H1 (cell line): ENCODE results near the gene FHL1. TPM values are rescaled to one million over a fixed set of nuclear protein-coding genes. Genes with fewer than 3 reads are reported as not detected.

Source experiments
- CTCF ChIA-PET: fragments of 300-600 bp; sonication (Branson Sonifier 250); formaldehyde crosslinking; loops from one replicate; lab custom pipeline; 2021; ENCODE audit not compliant: partially characterized antibody; lab: Charles Lee
- POLR2A ChIA-PET: fragments of 300-600 bp; sonication (Branson Sonifier 250); formaldehyde crosslinking; loops from one replicate; lab custom pipeline; 2021; ENCODE audit warnings: inconsistent platforms; ENCODE audit not compliant: partially characterized antibody; lab: Charles Lee
- DNase-seq, 2 experiments: peaks; one replicate each; pipeline versions ENCODE4 v3.0.0 to v3.0.0-alpha.2; 2010 to 2022; ENCODE audit warnings: low spot score in 2 of 2, low read depth in 1 of 2, mixed read lengths in 1 of 2
- FAIRE-seq: peaks from 2 replicates; lab custom pipeline; 2011; peaks lifted over from hg19 to GRCh38; lab: Jason Lieb, UNC
- H2AFZ ChIP-seq: 2 replicates; pipeline ENCODE4 v1.8.1; 2012; ENCODE audit warnings: low read length, inconsistent platforms
- H2AK5ac ChIP-seq: 2 replicates; pipeline ENCODE4 v1.6.1; 2013; ENCODE audit warnings: low read depth, low read length
- H2BK120ac ChIP-seq: replicated peaks from 2 replicates; pipeline ENCODE3; 2013; ENCODE audit warnings: low read depth, low read length, inconsistent platforms
- H2BK12ac ChIP-seq: 2 replicates; pipeline ENCODE4 v1.6.1; 2013; ENCODE audit warnings: low read depth, low read length
- H2BK15ac ChIP-seq: 2 replicates; pipeline ENCODE4 v1.6.1; 2013; ENCODE audit warnings: low read length
- H2BK20ac ChIP-seq: 2 replicates; pipeline ENCODE4 v1.6.1; 2013; ENCODE audit warnings: low read length
- H2BK5ac ChIP-seq: 2 replicates; pipeline ENCODE4 v1.6.1; 2013; ENCODE audit warnings: low read depth, low read length
- H3K14ac ChIP-seq: 2 replicates; pipeline ENCODE4 v1.6.1; 2013; ENCODE audit warnings: inconsistent platforms; ENCODE audit not compliant: insufficient read length
- H3K18ac ChIP-seq: 2 replicates; pipeline ENCODE4 v1.6.1; 2013; ENCODE audit warnings: low read length; ENCODE audit errors: extremely low read depth
- H3K23ac ChIP-seq: 2 replicates; pipeline ENCODE4 v1.6.1; 2013; ENCODE audit warnings: inconsistent platforms; ENCODE audit not compliant: insufficient read length
- H3K23me2 ChIP-seq: 2 replicates; pipeline ENCODE4 v1.6.1; 2013; ENCODE audit warnings: low read depth, low read length
- H3K27ac ChIP-seq: 2 replicates; pipeline ENCODE4 v1.6.1; 2011; ENCODE audit warnings: low read depth, low read length, inconsistent platforms
- H3K27me3 ChIP-seq, 4 experiments: replicated peaks in 1 of 4; 1 replicate in 1 of 4; 2 replicates in 3 of 4; pipeline versions ENCODE4 v1.6.1 to v1.8.1; 2011 to 2013; ENCODE audit warnings: low read length in 3 of 4, mild to moderate bottlenecking in 3 of 4, inconsistent platforms in 2 of 4, mixed read lengths in 2 of 4, moderate library complexity in 1 of 4; ENCODE audit not compliant: control insufficient read depth in 3 of 4, insufficient read depth in 3 of 4; ENCODE audit errors: extremely low read depth in 1 of 4
- H3K36me3 ChIP-seq, 4 experiments: 2 replicates each; pipeline versions ENCODE4 v1.6.1 to v1.8.1; 2011 to 2013; ENCODE audit warnings: mild to moderate bottlenecking in 4 of 4, low read length in 3 of 4, moderate library complexity in 2 of 4, control low read depth in 1 of 4, inconsistent platforms in 1 of 4; ENCODE audit not compliant: insufficient read depth in 4 of 4, control insufficient read depth in 2 of 4
- H3K4ac ChIP-seq: replicated peaks from 2 replicates; pipeline ENCODE3; 2013; ENCODE audit warnings: low read length, low read depth, mixed read lengths, inconsistent platforms; ENCODE audit not compliant: insufficient read length
- H3K4me1 ChIP-seq, 4 experiments: replicated peaks in 1 of 4; 1 replicate in 1 of 4; 2 replicates in 3 of 4; pipeline versions ENCODE4 v1.6.1 to v1.8.1; 2011 to 2013; ENCODE audit warnings: low read length in 3 of 4, inconsistent platforms in 2 of 4, mixed read lengths in 1 of 4; ENCODE audit not compliant: insufficient read depth in 4 of 4, control insufficient read depth in 3 of 4
- H3K4me2 ChIP-seq, 2 experiments: 2 replicates each; pipeline versions ENCODE4 v1.6.1 to v1.8.1; 2011 to 2013; ENCODE audit warnings: low read depth in 2 of 2, low read length in 2 of 2, control low read depth in 1 of 2, inconsistent platforms in 1 of 2, mild to moderate bottlenecking in 1 of 2; ENCODE audit not compliant: insufficient read depth in 1 of 2
- H3K4me3 ChIP-seq, 4 experiments: fragments of 200-600, 300-600 bp in 1 of 4; sonication (generic), shearing (Covaris generic), sonication (Bioruptor Twin) in 1 of 4; 2 replicates each; pipeline versions ENCODE4 v1.5.1 to v1.8.1; 2011 to 2016; ENCODE audit warnings: low read length in 4 of 4, low read depth in 3 of 4, control low read depth in 2 of 4, inconsistent platforms in 2 of 4, mild to moderate bottlenecking in 2 of 4, mixed read lengths in 1 of 4, moderate library complexity in 1 of 4; ENCODE audit not compliant: insufficient read depth in 2 of 4; ENCODE audit errors: extremely low read depth in 1 of 4
- H3K56ac ChIP-seq: replicated peaks from 2 replicates; pipeline ENCODE3; 2013; ENCODE audit warnings: low read depth, mild to moderate bottlenecking, mixed read lengths, low read length, inconsistent platforms; ENCODE audit not compliant: insufficient read length
- H3K79me1 ChIP-seq: 2 replicates; pipeline ENCODE4 v1.6.1; 2013; ENCODE audit warnings: low read depth, low read length, control low read depth
- H3K79me2 ChIP-seq, 2 experiments: 2 replicates each; pipeline versions ENCODE4 v1.6.1 to v1.8.1; 2012 to 2013; ENCODE audit warnings: low read length in 2 of 2, mild to moderate bottlenecking in 2 of 2, inconsistent platforms in 1 of 2; ENCODE audit not compliant: insufficient read depth in 2 of 2, control insufficient read depth in 1 of 2
- H3K9ac ChIP-seq, 4 experiments: replicated peaks in 1 of 4; 1 replicate in 1 of 4; 2 replicates in 3 of 4; pipeline versions ENCODE4 v1.6.1 to v1.8.1; 2011 to 2013; ENCODE audit warnings: low read depth in 3 of 4, low read length in 3 of 4, control low read depth in 2 of 4, mild to moderate bottlenecking in 2 of 4, moderate library complexity in 2 of 4, inconsistent platforms in 1 of 4; ENCODE audit errors: extremely low read depth in 1 of 4
- H3K9me3 ChIP-seq, 2 experiments: 2 replicates each; pipeline versions ENCODE4 v1.6.1 to v1.8.1; 2012 to 2013; ENCODE audit warnings: mild to moderate bottlenecking in 2 of 2, moderate library complexity in 2 of 2, control low read depth in 1 of 2, inconsistent platforms in 1 of 2, low read depth in 1 of 2, low read length in 1 of 2, mixed read lengths in 1 of 2; ENCODE audit not compliant: insufficient read depth in 2 of 2
- H4K20me1 ChIP-seq, 2 experiments: replicated peaks in 1 of 2; 2 replicates each; pipeline versions ENCODE3 to v1.8.1; 2011 to 2013; ENCODE audit warnings: inconsistent platforms in 2 of 2, low read length in 2 of 2, mild to moderate bottlenecking in 1 of 2; ENCODE audit not compliant: insufficient read depth in 2 of 2, control insufficient read depth in 1 of 2
- H4K5ac ChIP-seq: 2 replicates; pipeline ENCODE4 v1.6.1; 2013; ENCODE audit warnings: low read length, low read depth, mixed read lengths, inconsistent platforms; ENCODE audit not compliant: insufficient read length
- H4K8ac ChIP-seq: 2 replicates; pipeline ENCODE4 v1.8.0; 2013; ENCODE audit warnings: mild to moderate bottlenecking, moderate library complexity, low read length, inconsistent platforms; ENCODE audit not compliant: insufficient read depth; ENCODE audit errors: extremely low read depth
- H4K91ac ChIP-seq: replicated peaks from 2 replicates; pipeline ENCODE3; 2013; ENCODE audit warnings: low read length, mixed read lengths, inconsistent platforms; ENCODE audit not compliant: insufficient read length
- BACH1 ChIP-seq: IDR thresholded peaks from 2 replicates; pipeline ENCODE4 v1.6.1; 2012; ENCODE audit warnings: low read length, improper control_type of control experiment
- CBX5 ChIP-seq: fragments of 300-800, 300-1000 bp; sonication (generic); IDR thresholded peaks from 2 replicates; pipeline ENCODE4 v1.7.1; 2016; ENCODE audit warnings: antibody characterized with exemption, low read length, low read depth
- CHD1 ChIP-seq: IDR thresholded peaks from 2 replicates; pipeline ENCODE4 v1.6.1; 2012; ENCODE audit warnings: low read depth, low read length, improper control_type of control experiment
- GABPA ChIP-seq: IDR thresholded peaks from 2 replicates; pipeline ENCODE4 v1.6.1; 2011; ENCODE audit warnings: mild to moderate bottlenecking, low read length, moderate library complexity, borderline replicate concordance; ENCODE audit not compliant: insufficient read depth
- NANOG ChIP-seq: IDR thresholded peaks from 2 replicates; pipeline ENCODE4 v1.6.1; 2011; ENCODE audit warnings: low read length, low read depth, mild to moderate bottlenecking, inconsistent platforms; ENCODE audit not compliant: insufficient read depth, poor library complexity, severe bottlenecking
- SP2 ChIP-seq: IDR thresholded peaks from 2 replicates; pipeline ENCODE4 v1.6.1; 2012; ENCODE audit warnings: mild to moderate bottlenecking, low read length, inconsistent platforms
- TEAD4 ChIP-seq: IDR thresholded peaks from 2 replicates; pipeline ENCODE4 v1.6.1; 2012; ENCODE audit warnings: low read depth, low read length, inconsistent platforms, mixed read lengths
- WGBS, 2 experiments: shearing (Covaris generic) in 1 of 2; methylation state at CpG; one replicate each; pipeline versions ENCODE4 v1.1.6 to v1.1.7; 2013 to 2015; ENCODE audit warnings: low lambda C conversion rate in 2 of 2, mixed read lengths in 2 of 2, inconsistent platforms in 1 of 2, low coverage in 1 of 2, missing lambda C conversion rate in 1 of 2; ENCODE audit not compliant: insufficient replicate concordance in 2 of 2, insufficient coverage in 1 of 2, insufficient read length in 1 of 2; ENCODE audit errors: extremely low coverage in 1 of 2, missing lambda C conversion rate in 1 of 2; 5-methylcytosine and 5-hydroxymethylcytosine counted together
- polyA plus RNA-seq, 7 experiments: library from polyadenylated mRNA; depleted of rRNA in 3 of 7; stranded (reverse) in 5 of 7; unstranded in 2 of 7; fragments of >200 nt in 5 of 7; fragments of 200-250 nt in 2 of 7; gene quantifications; 1 replicate in 5 of 7; 2 replicates in 1 of 7; 4 replicates in 1 of 7; pipeline versions ENCODE4 v1.2.1 to v1.2.3, GENCODE V29; 2011 to 2013; ENCODE audit warnings: missing spikeins in 2 of 7, mixed read lengths in 2 of 7
- total RNA-seq: library from RNA; stranded (reverse); fragmentation: NEBNext Ultra II Directional; extraction: Animal tissue kit (Norgen Biotek cat#: 25700); gene quantifications from 2 replicates; pipeline ENCODE4 v1.2.1, GENCODE V29; 2021
- TF ChIP-seq, protein P1 (sequence below), 3 experiments: IDR thresholded peaks; 1 replicate in 2 of 3; 2 replicates in 1 of 3; pipeline versions ENCODE4 v1.5.1 to v1.6.1; 2011; ENCODE audit warnings: low read length in 3 of 3, mild to moderate bottlenecking in 3 of 3, inconsistent platforms in 2 of 3, low read depth in 1 of 3, moderate library complexity in 1 of 3; ENCODE audit not compliant: insufficient read depth in 1 of 3; ENCODE audit errors: control extremely low read depth in 1 of 3
- TF ChIP-seq, protein P2 (sequence below): IDR thresholded peaks from 2 replicates; pipeline ENCODE4 v1.6.1; 2012; ENCODE audit warnings: low read length, inconsistent platforms

Gene FHL1
- total and polyA plus RNA-seq, 2 of the 8 experiments (the other 6 are each of a cell fraction or from before 2014, with no cell fraction given), result 45.0 to 56.5 TPM

DNA sequence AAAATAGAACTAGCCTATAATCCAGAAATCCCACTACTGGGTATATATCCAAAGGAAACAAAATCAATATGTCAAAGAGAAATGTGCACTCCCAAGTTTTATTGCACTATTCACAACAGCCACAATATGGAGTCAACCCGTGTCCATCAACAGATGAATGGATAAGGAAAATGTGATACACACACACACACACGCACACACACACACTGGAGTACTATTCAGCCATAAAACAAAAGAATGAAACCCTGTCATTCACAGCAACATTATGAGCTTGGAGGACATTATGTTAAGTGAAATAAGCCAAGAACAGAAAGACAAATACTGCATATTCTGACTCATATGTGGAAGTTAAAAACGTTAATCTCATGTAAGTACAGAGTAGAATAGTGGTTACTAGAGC, 5.8 kb upstream of the FHL1 start:
- Histone ChIP-seq H3K56ac (no peak overlapping the region), H3K4me2 (no peak overlapping the region), H2BK120ac (no peak overlapping the region), H3K27me3 (peaks cover 0 to 17% (median 11%) of the 10 kb centered on the region in 4 experiments; a peak in 6 of 7 replicates), H3K79me2 (no peaks in the 10 kb centered on the region), H3K9me3 (no peaks in the 10 kb centered on the region), H3K23ac (no peak overlapping the region), H3K18ac (no peak overlapping the region), H3K36me3 (no peaks in the 10 kb centered on the region), H3K79me1 (no peaks in the 10 kb centered on the region), H4K8ac (no peak overlapping the region), H3K27ac (no peak overlapping the region), H3K9ac (no peak overlapping the region), H3K14ac (no peak overlapping the region), H2BK15ac (no peak overlapping the region), H4K91ac (no peak overlapping the region), H3K23me2 (no peaks in the 10 kb centered on the region), H2BK5ac (no peak overlapping the region), H2AK5ac (no peak overlapping the region), H3K4me1 (peaks cover 0 to 6% (median 0%) of the 10 kb centered on the region in 4 experiments; a peak in 1 of 7 replicates), H2BK20ac (no peak overlapping the region), H2AFZ (no peak overlapping the region), H4K20me1 (no peaks in the 10 kb centered on the region), H3K4me3 (no peak overlapping the region), H3K4ac (no peak overlapping the region), H2BK12ac (no peak overlapping the region), H4K5ac (no peak overlapping the region)
- TF ChIP-seq SP2 (no peak), TEAD4 (no peak), CBX5 (no peak), GABPA (no peak), BACH1 (no peak), CHD1 (no peak), NANOG (no peak)
- TF ChIP-seq, protein P1, sequence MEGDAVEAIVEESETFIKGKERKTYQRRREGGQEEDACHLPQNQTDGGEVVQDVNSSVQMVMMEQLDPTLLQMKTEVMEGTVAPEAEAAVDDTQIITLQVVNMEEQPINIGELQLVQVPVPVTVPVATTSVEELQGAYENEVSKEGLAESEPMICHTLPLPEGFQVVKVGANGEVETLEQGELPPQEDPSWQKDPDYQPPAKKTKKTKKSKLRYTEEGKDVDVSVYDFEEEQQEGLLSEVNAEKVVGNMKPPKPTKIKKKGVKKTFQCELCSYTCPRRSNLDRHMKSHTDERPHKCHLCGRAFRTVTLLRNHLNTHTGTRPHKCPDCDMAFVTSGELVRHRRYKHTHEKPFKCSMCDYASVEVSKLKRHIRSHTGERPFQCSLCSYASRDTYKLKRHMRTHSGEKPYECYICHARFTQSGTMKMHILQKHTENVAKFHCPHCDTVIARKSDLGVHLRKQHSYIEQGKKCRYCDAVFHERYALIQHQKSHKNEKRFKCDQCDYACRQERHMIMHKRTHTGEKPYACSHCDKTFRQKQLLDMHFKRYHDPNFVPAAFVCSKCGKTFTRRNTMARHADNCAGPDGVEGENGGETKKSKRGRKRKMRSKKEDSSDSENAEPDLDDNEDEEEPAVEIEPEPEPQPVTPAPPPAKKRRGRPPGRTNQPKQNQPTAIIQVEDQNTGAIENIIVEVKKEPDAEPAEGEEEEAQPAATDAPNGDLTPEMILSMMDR (IDR thresholded peaks at IDR 0.05; ENCODE audit: control extremely low read depth in 1 of 3, insufficient read depth in 1 of 3, low read depth in 1 of 3, low read length in 3 of 3), result no peak
- TF ChIP-seq, protein P2, sequence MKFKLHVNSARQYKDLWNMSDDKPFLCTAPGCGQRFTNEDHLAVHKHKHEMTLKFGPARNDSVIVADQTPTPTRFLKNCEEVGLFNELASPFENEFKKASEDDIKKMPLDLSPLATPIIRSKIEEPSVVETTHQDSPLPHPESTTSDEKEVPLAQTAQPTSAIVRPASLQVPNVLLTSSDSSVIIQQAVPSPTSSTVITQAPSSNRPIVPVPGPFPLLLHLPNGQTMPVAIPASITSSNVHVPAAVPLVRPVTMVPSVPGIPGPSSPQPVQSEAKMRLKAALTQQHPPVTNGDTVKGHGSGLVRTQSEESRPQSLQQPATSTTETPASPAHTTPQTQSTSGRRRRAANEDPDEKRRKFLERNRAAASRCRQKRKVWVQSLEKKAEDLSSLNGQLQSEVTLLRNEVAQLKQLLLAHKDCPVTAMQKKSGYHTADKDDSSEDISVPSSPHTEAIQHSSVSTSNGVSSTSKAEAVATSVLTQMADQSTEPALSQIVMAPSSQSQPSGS, result no peak
- POLR2A ChIA-PET, result no interaction called here
- DNase-seq, result no peak
- FAIRE-seq, result no peak
- CTCF ChIA-PET, result interaction anchor here (0.6 kb wide), 1 partner anchor 639 kb away, joined by 3 read pairs; no protein-coding TSS in a partner anchor
- WGBS, 2 experiments, result 84% methylated on average over 3 of the region's 3 CpGs; no CpG with 5 or more reads in 1 of the 2 experiments
